HG02981 (cell line): ENCODE data around the gene HNRNPM.
"Not testable (repeated sequence)": the region's sequence is repeated elsewhere in the genome, so short reads cannot be mapped to it uniquely, and the experiment has no call there.

ENCODE experiments used
- ATAC-seq: cut with Tn5 transposase; IDR thresholded peaks from one replicate; pipeline ENCODE4 v1.9.1; 2021; ENCODE audit warnings: mild to moderate bottlenecking, moderate library complexity; ENCODE audit not compliant: unreplicated experiment

HNRNPM gene, protein sequence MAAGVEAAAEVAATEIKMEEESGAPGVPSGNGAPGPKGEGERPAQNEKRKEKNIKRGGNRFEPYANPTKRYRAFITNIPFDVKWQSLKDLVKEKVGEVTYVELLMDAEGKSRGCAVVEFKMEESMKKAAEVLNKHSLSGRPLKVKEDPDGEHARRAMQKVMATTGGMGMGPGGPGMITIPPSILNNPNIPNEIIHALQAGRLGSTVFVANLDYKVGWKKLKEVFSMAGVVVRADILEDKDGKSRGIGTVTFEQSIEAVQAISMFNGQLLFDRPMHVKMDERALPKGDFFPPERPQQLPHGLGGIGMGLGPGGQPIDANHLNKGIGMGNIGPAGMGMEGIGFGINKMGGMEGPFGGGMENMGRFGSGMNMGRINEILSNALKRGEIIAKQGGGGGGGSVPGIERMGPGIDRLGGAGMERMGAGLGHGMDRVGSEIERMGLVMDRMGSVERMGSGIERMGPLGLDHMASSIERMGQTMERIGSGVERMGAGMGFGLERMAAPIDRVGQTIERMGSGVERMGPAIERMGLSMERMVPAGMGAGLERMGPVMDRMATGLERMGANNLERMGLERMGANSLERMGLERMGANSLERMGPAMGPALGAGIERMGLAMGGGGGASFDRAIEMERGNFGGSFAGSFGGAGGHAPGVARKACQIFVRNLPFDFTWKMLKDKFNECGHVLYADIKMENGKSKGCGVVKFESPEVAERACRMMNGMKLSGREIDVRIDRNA

DNA sequence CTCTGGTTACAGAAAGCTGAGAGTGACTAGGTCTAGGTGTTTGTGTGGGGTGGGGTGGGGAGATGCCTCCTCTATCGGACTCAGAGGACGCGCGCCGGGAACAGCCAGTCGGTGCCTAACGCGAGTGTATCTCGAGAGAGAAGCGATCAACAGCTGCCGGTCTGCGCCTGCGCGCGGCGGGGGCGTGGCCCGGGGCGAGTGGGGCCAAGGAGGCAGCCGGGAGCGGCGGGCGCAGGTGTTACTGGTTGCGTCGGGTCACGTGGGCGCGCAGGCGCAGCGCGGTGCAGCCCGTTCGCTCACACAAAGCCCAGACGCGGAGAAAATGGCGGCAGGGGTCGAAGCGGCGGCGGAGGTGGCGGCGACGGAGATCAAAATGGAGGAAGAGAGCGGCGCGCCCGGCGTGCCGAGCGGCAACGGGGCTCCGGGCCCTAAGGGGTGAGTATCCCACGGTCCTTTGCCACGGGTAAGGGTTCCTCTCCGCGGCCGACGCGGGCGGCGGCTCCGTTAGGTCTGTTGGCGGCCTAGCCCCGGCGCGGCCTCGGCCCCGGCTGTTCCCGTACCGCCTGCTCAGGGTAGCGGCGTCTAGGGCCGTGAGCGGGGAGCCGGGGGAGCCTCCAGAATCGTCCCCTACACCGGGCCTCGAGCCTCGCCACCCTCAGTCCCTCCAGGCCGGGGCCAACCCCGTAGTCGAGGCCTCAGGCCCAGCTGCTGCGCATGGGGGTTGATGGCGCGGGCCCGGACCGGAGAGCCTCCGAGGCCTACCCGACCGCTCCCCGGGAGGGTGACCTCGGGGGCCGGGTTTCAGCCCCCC lies at the start of gene HNRNPM:
TSS of gene HNRNPM (plus strand) at position 299 of the 811 bp plus-strand sequence. CDS start at position 323, 24 bp downstream.
- ATAC-seq = peak; percentile 87

DNA sequence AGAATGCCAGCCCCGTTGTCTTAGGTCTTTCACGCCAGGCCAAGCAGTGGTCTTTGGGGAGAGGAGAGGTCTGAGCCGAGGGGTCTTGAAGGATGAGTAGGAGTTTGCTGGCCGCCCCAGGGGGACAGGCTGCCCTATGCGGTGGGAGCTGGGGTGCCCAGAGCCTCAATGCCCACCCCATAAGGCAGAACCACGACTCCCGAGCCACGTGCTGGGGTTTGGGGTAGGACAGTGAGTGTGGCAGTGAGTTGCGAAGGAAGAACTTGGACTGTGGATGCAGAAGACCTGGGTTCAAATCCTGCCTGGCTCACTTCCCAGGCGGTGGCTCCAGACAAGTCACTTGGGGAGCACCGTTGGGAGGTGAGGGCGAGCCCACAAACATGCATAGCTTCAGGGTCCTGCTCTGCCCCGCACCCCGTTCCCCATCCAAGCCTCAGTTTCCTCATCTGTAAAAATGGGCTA lies 49.1 kb upstream of the HNRNPM start:
- ATAC-seq = no peak

DNA sequence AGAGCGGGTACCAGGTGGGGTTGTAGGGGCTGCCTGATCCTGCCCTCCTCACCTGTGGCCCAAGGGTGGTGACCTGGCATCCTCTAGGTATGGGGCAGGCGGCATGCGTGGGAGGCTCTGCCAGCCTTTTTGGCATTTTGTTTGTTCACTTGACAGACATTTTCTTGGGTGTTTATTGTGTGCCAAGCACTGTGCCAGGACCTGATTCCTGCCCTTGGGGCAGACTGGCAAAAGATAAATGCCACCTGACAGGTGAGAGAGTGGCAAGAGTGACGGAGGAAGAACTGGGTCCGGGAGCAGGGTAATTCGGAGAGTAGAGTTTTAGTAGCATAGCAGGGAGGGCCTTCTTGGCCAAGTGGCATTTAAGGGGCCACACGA lies 48.6 kb upstream of the HNRNPM start:
- no peak for ATAC-seq

DNA sequence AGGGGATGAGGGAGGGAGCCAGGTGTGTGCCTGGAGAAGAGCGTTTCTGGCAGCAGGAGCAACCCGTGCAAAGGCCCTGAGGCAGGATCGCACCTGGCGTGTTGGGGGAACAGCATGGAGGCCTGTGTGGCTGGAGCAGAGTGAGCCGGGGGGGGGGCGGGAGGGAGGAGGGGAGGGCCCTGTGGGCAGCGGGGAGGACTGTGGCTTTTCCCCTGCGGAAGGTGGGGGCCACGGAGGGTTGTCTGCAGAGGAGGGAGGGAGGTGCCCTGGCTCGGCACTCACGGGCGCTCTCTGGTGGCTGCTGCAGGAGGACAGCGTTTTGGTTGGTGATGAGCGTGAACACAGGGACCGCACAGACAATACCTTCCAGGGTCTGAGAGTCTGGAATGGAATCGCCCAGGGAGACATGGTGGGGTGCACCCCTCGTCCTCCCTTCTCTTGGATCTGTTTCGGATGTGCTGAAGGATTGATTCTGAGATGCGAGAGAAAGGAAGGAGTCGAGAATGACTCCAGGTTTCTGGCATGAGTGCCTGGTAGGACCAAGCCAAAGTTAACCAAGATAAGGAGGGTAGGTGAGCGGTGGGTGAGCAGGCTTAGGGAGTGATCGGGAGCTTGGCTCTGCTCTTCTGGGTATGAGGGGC lies 48.1 kb upstream of the HNRNPM start:
- ATAC-seq = peak; percentile 51

DNA sequence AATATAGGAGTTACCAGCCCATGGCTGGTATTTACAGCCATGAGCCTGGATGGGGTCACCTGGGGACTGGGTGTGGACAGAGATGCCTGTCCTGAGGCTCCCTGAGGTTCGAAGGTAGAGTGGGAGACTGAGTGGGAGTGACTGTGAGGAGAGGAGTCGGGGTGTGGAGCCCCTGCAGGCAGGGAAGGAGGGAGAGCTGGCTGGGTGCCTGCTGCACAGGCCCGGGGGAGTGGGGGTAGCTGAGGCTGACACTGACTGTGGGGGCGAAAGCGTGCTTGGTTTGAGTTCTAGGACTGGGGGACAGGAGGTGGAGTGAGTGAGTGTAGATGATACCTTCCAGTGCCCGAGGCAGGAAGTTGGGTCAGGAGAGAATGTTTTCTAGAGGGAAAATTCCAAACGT lies 47.5 kb upstream of the HNRNPM start:
- no peak for ATAC-seq

DNA sequence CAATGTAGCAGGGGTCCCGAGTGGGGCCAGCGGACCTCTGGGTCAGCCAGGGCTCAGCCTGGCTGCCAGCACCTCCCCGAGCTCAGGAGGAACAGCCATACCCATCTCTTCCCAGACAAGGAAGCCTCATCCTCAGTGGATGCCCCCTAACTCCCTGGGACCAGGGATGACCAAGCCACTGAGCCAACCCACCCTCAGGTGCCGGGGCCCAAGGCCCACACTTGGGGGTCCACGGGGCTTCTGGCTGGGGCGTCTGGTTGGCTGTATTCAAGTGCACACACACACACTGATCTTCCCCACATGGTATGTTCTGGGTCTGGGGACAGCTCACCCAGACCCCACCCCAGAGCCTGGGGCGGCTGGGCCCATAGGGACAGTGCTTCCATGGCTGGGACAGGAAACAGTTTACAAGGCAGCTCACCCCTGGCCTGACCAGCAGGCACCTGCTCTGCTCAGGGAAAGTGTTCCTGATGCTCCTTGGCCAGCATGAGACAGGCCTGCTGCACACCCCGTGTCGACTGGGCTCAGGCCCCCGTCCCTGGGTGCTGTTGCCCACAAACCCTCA lies 46.9 kb upstream of the HNRNPM start:
- no peak for ATAC-seq

DNA sequence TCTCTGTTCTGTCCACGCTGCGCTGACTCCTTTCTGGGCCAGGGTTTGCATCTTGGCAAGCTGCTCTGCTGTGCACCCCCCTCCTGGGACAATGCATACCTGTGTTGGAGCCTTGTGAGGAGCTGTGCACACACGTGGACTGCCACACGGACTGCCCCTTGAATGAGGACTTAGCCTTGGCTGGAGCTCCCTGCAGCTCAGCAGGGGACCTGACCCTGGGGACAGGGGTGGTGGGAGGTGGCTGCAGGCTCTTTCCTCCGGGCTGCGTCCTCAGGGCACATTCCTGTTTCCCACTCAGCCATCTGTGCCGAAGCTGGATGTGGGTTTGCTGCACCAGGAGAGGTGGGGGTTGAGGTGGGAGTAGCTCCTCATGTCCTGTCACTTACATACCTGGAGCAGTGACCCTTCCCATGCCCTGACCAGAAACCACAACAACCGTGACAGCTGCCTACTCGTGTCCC lies 46.4 kb upstream of the HNRNPM start:
- ATAC-seq = no peak

DNA sequence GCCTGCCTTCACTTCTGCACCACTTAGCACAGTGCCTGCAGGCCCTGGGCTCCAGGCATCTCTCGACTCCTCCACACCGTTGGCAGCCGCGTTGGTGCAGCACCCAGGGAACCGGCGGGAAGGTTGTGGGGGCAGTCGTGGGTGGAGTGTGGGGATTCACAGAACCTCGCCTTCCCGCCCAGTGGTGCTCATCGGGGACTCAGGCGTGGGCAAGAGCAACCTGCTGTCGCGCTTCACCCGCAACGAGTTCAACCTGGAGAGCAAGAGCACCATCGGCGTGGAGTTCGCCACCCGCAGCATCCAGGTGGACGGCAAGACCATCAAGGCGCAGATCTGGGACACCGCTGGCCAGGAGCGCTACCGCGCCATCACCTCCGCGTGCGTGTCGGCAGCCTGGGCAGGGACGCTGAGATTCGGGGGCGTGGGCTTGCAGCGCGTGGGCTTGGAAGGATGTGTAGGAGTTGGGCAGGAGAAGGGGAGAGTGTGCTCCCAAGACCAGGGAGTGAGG lies 45.0 kb upstream of the HNRNPM start:
- no peak for ATAC-seq

DNA sequence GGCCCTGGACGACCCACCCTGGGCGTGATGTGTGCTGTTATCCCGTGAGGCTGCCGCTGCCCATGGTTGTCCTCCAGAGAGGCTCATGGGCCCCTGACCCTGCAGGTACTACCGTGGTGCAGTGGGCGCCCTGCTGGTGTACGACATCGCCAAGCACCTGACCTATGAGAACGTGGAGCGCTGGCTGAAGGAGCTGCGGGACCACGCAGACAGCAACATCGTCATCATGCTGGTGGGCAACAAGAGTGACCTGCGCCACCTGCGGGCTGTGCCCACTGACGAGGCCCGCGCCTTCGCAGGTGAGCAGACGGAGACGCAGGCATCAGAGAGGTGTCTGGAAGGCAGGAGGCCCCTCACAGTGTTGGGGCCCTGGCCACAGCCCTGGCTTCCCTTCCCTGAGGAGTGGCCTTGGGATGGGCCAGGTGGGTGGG lies 42.8 kb upstream of the HNRNPM start:
- ATAC-seq = no peak

DNA sequence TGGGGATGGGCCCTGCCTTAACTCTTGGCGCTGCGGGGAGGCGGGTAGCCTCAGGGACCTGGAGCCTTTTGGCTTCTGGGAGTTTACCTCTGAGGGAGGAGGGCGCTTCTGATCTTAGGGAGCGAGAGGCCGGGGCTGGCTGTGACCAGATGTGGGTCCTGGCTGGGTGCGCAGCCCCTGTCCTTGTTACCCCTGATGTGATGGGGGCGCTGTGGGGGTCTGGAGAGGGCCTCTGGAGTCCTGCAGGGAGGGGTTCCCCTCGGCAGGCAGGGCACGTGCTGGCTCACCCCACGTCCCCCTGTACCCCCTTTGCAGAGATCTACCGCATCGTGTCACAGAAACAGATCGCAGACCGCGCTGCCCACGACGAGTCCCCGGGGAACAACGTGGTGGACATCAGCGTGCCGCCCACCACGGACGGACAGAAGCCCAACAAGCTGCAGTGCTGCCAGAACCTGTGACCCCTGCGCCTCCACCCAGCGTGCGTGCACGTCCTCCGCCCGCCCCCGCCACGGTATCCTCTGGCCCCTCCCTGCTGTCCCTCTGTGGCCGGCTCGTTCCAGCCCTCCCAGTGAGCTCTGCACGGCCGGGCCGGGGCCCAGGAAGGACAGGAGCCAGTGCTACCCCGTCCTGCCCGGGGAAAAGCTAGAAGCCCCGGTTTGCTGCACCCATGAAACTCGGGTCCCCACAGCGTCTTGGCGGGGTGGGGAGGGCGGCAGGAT lies 41.5 kb upstream of the HNRNPM start:
- no peak for ATAC-seq

DNA sequence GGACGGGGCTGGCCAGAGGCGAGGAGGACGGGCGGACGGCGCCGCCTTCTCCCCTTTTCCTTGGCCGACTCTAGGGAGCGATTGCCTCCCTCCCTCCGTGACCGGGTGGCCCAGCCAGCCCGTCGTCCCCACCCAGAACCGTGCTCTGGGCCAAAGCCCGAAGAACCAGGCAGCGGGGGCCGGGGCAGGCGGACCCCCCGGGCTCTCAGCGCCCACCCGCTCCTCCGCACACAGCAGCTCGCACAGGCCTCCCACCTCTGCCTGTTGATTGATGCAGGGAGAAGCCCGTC lies 41.0 kb upstream of the HNRNPM start:
- no peak for ATAC-seq

DNA sequence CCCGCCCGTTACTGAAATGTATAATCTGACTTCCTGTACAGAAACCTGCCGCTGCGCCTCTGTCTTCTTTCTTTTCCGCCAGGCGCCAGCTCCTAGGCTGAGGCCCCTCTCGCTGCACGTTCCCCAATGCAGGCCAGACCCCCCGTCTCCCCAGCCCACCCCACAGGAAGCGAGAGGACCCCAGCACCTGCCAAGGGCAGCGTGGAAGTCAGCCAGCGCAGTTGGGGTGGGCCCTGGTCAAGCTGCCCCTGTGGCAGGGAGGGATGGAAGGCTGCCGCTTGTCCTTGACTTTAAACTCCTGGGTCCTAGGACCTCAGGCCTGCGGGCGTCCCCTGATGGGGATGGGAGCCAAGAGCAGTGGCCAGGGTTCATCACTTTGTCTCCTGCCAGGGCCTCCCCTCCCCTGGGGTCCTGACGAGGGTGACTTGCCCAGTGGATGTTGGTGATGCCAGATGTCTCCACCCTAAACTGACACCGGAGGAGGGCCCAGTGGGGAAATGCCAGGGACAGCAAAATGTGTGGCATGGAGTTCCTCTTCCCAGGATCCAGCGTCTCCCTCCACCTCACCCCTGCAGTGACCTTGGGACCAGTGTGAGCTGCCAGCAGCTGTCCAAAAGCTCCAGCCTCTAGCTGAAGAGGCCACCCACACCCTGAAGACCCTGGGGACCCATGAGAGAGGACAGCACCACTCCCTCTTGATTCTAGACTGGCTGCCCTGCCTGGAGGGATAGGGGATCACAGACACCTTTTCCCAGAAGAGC lies 40.2 kb upstream of the HNRNPM start:
- no peak for ATAC-seq

DNA sequence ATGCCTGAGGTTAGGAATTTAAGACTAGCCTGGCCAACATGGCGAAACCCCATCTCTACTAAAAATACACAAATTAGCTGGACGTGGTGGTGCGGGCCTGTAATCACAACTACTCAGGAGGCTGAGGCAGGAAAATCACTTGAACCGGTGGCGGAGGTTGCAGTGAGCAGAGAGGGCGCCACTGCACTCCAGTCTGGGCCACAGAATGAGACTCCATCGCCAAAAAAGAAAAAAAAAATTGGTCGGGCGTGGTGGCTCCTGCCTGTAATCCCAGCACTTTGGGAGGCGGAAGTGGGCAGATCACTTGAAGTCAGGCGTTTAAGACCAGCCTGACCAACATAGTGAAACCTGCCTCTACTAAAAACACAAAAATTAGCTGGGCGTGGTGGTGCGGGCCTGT lies 34.1 kb upstream of the HNRNPM start:
- not testable (repeated sequence) for ATAC-seq

DNA sequence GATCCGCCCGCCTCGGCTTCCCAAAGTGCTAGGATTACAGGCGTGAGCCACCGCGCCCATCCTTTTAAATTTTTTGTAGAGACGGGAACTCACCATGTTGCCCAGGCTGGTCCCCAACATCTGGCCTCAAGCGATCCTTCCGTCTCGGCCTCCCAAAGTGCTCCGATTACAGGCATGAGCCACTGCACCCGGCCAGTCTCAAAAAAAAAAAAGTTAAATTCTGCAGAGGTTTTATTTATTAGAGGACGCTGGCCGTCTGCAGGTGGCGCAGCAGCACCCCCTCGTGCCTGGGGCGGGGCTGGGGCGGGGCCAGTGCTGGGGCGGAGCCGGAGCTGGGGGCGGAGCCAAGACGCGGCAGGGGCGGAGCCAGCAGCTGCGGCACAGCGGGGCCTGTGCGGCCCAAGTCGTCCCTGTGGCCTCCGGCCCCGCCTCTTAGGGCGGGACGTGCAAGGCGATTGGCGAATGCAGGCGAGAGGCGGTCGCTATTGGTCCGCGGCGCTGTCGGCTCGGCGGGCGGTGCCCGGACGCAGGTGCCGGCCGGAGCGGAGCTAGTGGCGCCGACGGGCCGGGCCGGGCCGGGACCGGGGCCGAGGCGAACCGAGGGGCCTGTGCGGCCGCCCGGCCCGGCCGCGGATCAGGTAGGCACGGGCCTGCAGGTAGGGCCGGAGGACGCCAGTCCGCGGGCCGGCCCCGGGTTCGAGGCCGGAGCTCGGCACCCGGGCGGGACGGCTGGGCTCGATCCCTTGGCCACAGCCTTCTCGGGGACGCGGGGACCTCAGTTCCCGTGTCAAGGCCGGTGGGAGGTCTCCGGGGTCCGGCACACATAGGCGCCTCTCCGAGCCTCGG lies 31.8 kb upstream of the HNRNPM start, which contains the start of gene MARCHF2:
TSS of gene MARCHF2 (plus strand) at position 523 of the 846 bp plus-strand sequence. CDS start 8,536 bp downstream, outside the sequence.
- ATAC-seq = peak; percentile 99

DNA sequence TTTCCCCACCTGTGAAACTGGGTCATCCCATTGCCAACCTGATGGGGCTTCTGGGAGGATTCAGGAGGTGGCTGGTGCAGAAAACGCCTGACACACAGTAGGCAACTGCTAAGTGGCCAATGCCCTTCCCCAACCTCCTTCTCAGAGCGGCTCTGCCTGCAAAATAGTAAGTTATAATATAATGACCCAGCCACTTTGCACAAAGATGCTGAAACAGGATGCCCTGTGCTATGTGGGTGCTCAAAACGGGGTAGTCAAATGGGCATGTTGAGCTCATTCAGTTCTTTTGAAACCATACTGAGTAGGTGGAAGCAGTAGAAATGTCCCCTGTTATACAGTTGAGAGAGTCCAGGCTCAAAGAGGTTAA lies 31.2 kb upstream of the HNRNPM start:
- ATAC-seq = no peak

DNA sequence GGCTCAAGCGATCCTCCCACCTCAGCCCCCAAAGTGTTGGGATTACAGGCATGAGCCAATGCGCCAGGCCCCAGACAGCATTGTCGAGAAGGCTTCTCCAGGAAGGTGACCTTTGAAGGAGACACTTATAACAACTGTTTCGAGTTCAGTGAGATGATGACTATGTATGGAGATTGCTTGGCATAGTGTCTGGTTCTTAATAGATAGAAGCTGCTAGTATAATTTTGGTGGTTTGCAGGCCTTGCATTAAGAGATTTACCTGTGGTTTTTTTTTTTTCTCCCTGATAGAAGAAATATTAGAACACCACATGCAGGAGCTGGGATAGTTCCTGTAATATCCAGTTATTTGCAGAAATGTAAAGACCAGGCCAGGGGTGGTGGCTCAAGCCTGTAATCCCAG lies 28.0 kb upstream of the HNRNPM start:
- ATAC-seq = no peak

DNA sequence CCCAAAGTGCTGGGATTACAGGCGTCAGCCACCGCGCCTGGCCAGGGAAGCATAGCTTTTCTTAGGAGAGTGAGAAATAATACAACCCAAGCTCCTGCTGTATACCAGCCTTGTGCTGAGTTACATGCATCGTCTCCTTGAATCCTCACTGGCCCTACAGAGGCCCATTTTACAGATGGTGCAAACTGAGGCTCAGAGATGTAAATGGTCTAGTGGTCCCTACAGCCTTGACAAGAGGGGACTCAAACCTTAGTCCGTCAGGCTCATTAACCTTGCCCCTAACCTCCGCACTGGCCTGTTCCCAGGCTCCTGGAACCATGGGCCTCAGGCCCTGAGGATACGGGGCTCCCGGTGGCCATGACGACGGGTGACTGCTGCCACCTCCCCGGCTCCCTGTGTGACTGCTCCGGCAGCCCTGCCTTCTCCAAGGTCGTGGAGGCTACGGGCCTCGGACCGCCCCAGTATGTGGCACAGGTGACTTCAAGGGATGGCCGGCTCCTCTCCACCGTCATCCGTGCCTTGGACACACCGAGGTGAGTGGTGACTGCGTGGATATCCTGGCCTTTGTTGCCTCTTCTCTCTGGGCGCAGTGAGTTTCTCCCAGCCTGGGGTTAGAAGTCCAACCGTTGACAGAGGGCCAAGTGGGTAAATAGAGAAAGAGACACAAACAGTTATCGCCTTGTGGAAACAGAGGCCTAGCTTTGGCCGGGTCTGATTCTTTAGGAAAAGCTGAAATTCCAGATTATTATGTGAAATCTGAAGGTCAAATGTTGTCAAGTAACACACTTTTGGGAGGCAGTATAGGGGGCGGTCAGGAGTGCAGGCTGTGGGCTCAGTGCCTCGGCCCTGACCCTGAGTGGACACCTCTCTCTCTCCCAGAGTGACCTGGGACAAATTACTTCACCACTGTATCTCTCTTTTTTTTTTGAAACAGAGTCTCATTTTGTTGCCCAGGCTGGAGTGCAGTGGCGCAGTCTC lies 23.0 kb upstream of the HNRNPM start:
- no peak for ATAC-seq
